ENCODE results near the gene E2F2. TPM values are rescaled to one million over a fixed set of nuclear protein-coding genes. Genes with fewer than 3 reads are reported as not detected.

Gene E2F2
- total RNA-seq, 4 donors from 2014 or later = 0.40 TPM; not detected in 3

- intact Hi-C loops (cut with DNase I; ENCODE audit: low total_unique reads) = loop anchor here (10.0 kb wide), 1 partner anchor 207 kb away; the partner anchor contains the start of gene HNRNPR
- H3K27me3 ChIP-seq = no peaks in the 10 kb centered on the region
- TF ChIP-seq CTCF (IDR thresholded peaks at IDR 0.05 in 4 of 5, conservative IDR thresholded peaks at IDR 0.05 in 1 of 5) (no peak), POLR2A (IDR thresholded peaks at IDR 0.05) (no peak)
- peaks cover 23 to 26% of the 10 kb centered on the region in 2 donors for H3K4me1 ChIP-seq
- ATAC-seq (no peak), DNase-seq (no peak)
- H3K4me3 ChIP-seq = no peak overlapping the region
- in situ Hi-C loops (cut with MboI; ENCODE audit: low sequenced_read_pairs in 4 of 4) = no loop called here
- peak overlapping the region in 3 of 4 donors; percentile 88 to 90 (median 89) for H3K27ac ChIP-seq
- no peaks in the 10 kb centered on the region for H3K9me3 ChIP-seq
- no peaks in the 10 kb centered on the region for H3K36me3 ChIP-seq
Observed at GRCh38 chr1:23551849-23552248, 20.8 kb upstream of the E2F2 start.

GRCh38 chr1:23548704-23549143 is 17.7 kb upstream of the E2F2 start:
- H3K27ac ChIP-seq = peak overlapping the region; percentile 37 to 69 (median 58)
- in situ Hi-C loops (cut with MboI; ENCODE audit: low sequenced_read_pairs in 4 of 4) (loop anchor here (5.0 kb wide), 1 partner anchor 89 kb away; no protein-coding TSS in a partner anchor), intact Hi-C loops (cut with DNase I; ENCODE audit: low total_unique reads) (no loop called here)
- H3K9me3 ChIP-seq = no peaks in the 10 kb centered on the region
- H3K4me3 ChIP-seq = no peak overlapping the region
- no peaks in the 10 kb centered on the region for H3K36me3 ChIP-seq
- no peaks in the 10 kb centered on the region for H3K27me3 ChIP-seq
- H3K4me1 ChIP-seq = peaks cover 0 to 4% of the 10 kb centered on the region in 2 donors
- no peak for TF ChIP-seq POLR2A (IDR thresholded peaks at IDR 0.05)
- no peak for TF ChIP-seq CTCF (IDR thresholded peaks at IDR 0.05 in 4 of 5, conservative IDR thresholded peaks at IDR 0.05 in 1 of 5)
- DNase-seq = peak in 1 of 2 donors; percentile 51
- ATAC-seq = no peak

GRCh38 chr1:23546897-23547584 is 16.0 kb upstream of the E2F2 start:
- ATAC-seq (no peak), DNase-seq (no peak)
- Histone ChIP-seq H3K4me1 (peaks cover 0 to 4% of the 10 kb centered on the region in 2 donors), H3K36me3 (no peaks in the 10 kb centered on the region), H3K4me3 (no peak overlapping the region), H3K9me3 (no peaks in the 10 kb centered on the region), H3K27me3 (no peaks in the 10 kb centered on the region), H3K27ac (peak overlapping the region in 2 of 4 donors; percentile 14 to 48)
- TF ChIP-seq CTCF (IDR thresholded peaks at IDR 0.05 in 4 of 5, conservative IDR thresholded peaks at IDR 0.05 in 1 of 5) (no peak), POLR2A (IDR thresholded peaks at IDR 0.05) (no peak)
- intact Hi-C loops (cut with DNase I; ENCODE audit: low total_unique reads) = no loop called here
- in situ Hi-C loops (cut with MboI; ENCODE audit: low sequenced_read_pairs in 4 of 4) = loop anchor here (5.0 kb wide), 1 partner anchor 90 kb away; no protein-coding TSS in a partner anchor

GRCh38 chr1:23545851-23546250 is 14.8 kb upstream of the E2F2 start:
- H3K4me1 ChIP-seq = peaks cover 0 to 4% of the 10 kb centered on the region in 2 donors
- H3K4me3 ChIP-seq = no peak overlapping the region
- no peaks in the 10 kb centered on the region for H3K9me3 ChIP-seq
- intact Hi-C loops (cut with DNase I; ENCODE audit: low total_unique reads) (no loop called here), in situ Hi-C loops (cut with MboI; ENCODE audit: low sequenced_read_pairs in 4 of 4) (loop anchor here (5.0 kb wide), 1 partner anchor 91 kb away; no protein-coding TSS in a partner anchor)
- TF ChIP-seq CTCF (IDR thresholded peaks at IDR 0.05 in 4 of 5, conservative IDR thresholded peaks at IDR 0.05 in 1 of 5) (no peak), POLR2A (IDR thresholded peaks at IDR 0.05) (no peak)
- ATAC-seq = no peak
- no peaks in the 10 kb centered on the region for H3K36me3 ChIP-seq
- no peak overlapping the region for H3K27ac ChIP-seq
- DNase-seq = no peak
- H3K27me3 ChIP-seq = no peaks in the 10 kb centered on the region

All from gastrocnemius medialis (tissue), 4 donors.